Amygdala (tissue), 56 donors: ENCODE results near the gene LCN1.
A peak's percentile ranks its signal among the peaks of the same experiment; 100 is the strongest.
"Not testable (repeated sequence)": the region's sequence is repeated elsewhere in the genome, so short reads cannot be mapped to it uniquely, and the experiment has no call there.

Experiments
- DNase-seq, 56 donors: peaks; one replicate each; lab custom pipeline; 2025; lab: John Stamatoyannopoulos, UW

Gene LCN1

GRCh38 chr9:135503371-135504261 is 17.6 kb upstream of the LCN1 start:
- DNase-seq: no peak

GRCh38 chr9:135504262-135505243 is 16.7 kb upstream of the LCN1 start:
- DNase-seq: peak in 33 of 56 donors; percentile 10 to 75 (median 34)

DNA sequence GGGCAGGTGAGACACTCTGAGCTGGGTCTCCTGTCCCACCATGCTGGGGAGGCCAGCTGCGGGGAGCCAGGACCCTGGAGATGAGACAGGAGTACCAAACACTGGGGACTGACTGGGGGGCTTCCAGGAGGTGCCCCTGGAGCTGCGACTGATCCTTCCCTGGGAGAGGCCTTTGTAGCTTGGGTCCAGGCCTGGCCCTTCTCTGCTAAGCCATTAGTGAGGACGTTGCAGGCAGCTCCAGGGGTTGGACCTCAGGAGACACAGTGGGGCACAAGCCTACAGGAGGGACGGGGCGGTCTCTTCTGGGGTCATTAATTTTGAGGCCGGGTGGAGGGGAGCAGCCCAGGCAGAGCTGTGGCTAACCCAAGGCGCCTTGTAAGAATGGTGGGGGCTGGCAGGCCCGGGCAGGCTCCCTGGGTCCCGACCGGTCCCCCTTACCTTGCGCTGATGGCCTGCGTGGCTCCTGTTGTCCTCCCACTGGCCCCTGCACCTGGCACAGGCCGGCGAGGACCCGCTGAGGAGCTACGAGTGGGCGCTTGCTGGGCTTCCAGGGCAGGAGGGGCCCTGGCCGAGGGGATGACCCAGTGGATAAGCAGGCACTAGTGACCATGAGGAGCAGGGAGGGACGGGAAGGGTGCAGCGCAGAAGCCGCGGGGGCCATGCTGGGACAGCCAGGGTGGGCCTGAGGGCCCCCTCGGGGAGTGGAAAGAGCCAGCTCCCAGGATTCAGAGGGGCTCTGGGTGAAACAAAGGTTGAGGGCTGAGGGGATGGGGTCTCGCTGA is 15.6 kb upstream of the LCN1 start:
- DNase-seq: no peak

GRCh38 chr9:135506327-135507103 is 14.7 kb upstream of the LCN1 start:
- DNase-seq: no peak

GRCh38 chr9:135507104-135508035 is 13.9 kb upstream of the LCN1 start:
- no peak for DNase-seq

GRCh38 chr9:135508211-135508820 is 12.9 kb upstream of the LCN1 start:
- DNase-seq: no peak

- no peak for DNase-seq
Measured at GRCh38 chr9:135509458-135509857, 11.8 kb upstream of the LCN1 start.

- no peak for DNase-seq
Measured at GRCh38 chr9:135512241-135512603, 9.0 kb upstream of the LCN1 start.

DNA sequence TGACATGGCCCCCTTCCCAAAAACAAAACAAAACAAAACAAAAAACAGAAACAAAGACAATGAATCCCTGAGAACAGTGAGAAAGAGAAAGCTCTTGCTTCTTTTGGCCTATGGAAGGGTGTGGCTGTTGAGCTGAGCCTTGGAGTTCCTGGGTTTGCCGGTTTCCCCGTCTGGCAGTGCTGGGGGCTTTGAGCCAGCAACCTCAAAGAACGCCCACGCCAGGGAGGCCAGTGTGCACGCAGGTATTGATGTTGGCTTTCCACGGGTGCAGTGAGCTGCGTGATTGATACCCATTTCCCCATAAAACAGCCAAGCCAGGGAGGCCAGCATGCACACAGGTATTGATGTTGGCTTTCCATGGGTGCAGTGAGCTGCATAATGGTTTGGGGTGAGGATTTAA is 8.3 kb upstream of the LCN1 start:
- DNase-seq: no peak

- no peak for DNase-seq
Measured at GRCh38 chr9:135513351-135513846, 7.8 kb upstream of the LCN1 start.

DNA sequence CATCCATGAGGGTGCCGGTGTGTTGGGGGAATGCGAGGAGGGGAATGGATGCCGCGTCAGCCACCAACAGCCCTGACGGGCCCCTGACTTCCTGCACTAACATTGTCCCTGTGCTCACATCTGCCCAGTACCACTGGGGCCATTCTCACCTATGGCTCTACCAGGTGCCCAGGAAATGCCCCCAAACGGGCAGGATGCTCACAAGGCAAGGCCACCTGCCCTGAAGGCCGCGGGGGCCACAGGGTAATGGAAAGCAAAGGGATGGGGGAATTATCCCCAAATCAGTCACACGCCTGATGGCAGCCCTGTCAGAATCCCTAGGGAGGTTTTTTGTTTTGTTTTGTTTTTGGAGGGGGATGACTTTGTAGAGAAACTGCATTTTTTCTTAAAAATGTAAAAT is 7.3 kb upstream of the LCN1 start:
- DNase-seq: not testable (repeated sequence)

DNA sequence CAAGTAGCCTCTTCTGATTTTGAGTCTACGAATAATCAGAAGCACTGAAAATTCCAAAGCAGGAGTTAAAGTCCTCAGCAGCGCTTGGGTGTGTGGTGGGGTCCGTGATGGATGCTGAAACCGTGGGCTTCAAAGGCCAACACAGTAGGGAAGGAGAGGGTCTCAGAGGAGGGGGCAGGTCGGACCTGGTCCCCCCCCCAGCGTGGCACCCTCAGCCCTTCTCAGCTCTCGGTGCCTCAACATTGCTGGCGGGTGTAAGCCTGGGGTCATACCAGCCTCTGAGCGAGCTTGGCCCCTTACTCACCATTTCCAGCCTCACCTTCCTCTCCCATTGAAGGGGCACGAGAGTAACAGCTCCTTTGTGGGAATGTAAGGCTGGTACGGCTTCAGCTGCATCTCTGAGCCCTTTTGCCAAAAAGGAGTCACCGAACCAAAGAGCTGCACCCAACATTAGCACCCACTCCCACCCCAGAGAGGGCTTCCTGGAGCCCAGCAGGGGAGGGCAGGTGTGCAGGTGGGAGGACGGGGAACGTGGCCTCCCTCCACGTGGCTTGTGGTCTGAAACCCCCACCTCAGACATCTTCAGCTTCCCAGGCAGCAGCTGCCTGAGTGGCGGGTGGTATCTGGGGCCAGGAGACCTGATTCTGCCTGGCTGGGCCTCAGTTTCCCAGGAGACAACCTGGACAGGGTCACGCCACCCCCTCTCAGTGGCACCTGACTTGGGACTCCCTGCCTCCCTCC is 6.7 kb upstream of the LCN1 start:
- DNase-seq: no peak

DNA sequence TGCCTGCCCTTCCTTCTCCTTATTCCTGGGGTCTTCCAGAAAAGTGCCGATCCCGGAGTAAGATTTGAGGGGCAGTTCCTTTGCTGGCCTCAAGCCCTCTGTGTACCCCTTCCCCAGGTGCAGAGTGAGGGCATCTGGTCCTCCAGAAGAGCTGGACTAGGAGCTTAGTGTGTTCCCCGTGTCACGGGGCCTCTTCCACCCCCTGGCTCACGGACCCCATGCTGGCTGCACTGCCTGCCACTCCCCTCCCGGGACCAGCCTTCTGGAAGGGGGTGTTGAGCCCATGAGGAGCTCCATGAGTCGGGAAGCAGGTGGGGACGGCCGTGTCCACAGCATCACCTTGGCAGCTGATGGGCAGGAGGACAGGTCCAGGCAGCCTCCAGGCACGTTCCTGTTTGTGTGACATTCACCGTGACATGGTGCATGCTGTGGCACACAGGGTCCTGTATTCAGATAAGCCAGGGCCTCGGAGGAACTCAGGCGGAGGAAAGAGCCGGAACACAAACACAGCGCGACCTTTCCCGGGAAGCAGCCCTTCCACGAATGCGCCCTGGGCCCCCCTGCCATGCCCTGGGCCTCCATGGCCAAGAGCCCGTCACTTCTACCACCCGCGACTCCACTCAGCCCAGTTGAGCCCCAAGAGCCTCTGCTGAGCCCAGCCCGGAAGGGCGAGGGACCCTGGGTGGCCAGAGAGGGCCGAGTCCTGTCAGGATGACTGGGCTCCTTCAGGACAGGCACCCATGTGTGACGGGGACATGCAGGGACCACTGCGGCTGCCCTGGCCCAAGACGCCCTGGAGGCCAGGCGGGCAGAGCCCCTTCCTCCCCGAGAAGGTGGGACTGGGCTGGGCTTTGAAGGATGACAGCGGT is 5.9 kb upstream of the LCN1 start:
- no peak for DNase-seq

DNA sequence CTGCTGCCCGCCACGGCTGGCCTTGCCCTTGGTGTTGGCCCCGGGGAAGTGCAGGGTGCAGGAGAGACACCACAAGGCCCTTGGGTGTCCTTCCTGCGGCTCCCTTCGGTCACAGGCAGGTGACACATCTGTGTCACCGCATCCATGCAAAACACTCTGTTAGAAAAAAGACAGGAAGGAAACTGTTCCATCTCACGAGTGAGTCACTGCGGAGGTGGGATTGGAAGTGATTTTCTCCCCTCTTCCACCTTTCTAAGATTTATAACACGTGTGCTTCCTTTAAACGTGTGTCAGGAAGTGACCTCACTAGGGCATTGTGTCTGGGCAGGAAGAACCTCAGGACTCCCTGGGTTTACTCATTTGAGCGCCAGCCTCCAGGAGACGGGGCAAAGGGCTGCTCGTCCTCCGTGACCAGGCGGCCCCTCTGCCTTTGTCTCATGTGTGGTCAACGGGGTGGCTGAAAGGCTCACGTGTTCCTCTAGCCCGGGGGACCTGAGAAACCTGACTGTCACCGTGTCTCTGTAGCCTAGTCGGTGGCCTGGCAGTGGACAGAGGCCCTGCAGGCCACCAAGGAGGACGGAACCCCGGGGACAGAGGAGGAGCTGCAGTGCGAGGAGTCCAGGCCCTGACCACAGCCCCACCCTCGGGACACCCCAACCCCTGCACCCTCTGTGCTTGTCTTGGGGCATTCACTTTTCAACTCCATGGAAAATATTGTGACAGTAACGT is 4.9 kb upstream of the LCN1 start:
- no peak for DNase-seq

GRCh38 chr9:135517407-135517822 is 3.8 kb upstream of the LCN1 start:
- DNase-seq: no peak
